GM23338 (cell line): Measurements from ENCODE around the gene TBCB. TPM values are rescaled to one million over a fixed set of nuclear protein-coding genes. Genes with fewer than 3 reads are reported as not detected.

ENCODE experiments used
- ATAC-seq: fragments of 200-7000 bp; cut with Tn5 transposase; 3 replicates; pipeline ENCODE4 v1.9.1; 2020
- DNase-seq: peaks from one replicate; pipeline ENCODE4 v3.0.0-alpha.2; 2015; ENCODE audit warnings: low spot score
- H2AFZ ChIP-seq: fragments of 200-600 bp; sonication (generic); 2 replicates; pipeline ENCODE4 v1.8.0; 2016; ENCODE audit warnings: antibody characterized with exemption, mild to moderate bottlenecking, moderate library complexity
- H3F3A ChIP-seq: fragments of 200-600 bp; sonication (generic); replicated peaks from 2 replicates; pipeline ENCODE4 v1.8.0; 2017; ENCODE audit warnings: antibody characterized with exemption, mixed run types, low read depth
- H3K27ac ChIP-seq: fragments of 200-600 bp; sonication (generic); 2 replicates; pipeline ENCODE4 v1.6.1; 2016; ENCODE audit warnings: low read depth
- H3K27me3 ChIP-seq: fragments of 200-600 bp; sonication (generic); 2 replicates; pipeline ENCODE4 v1.8.0; 2016; ENCODE audit warnings: mild to moderate bottlenecking, mixed run types, moderate library complexity; ENCODE audit not compliant: insufficient read depth
- H3K36me3 ChIP-seq: fragments of 200-600 bp; sonication (generic); 2 replicates; pipeline ENCODE4 v1.8.0; 2016; ENCODE audit warnings: mild to moderate bottlenecking; ENCODE audit not compliant: insufficient read depth
- H3K4me1 ChIP-seq: fragments of 200-600 bp; sonication (generic); 2 replicates; pipeline ENCODE4 v1.8.0; 2016; ENCODE audit warnings: mild to moderate bottlenecking, moderate library complexity; ENCODE audit not compliant: insufficient read depth
- H3K4me2 ChIP-seq: fragments of 200-600 bp; sonication (generic); 2 replicates; pipeline ENCODE4 v1.7.1; 2017; ENCODE audit warnings: mixed run types
- H3K4me3 ChIP-seq: fragments of 200-600 bp; sonication (generic); 2 replicates; pipeline ENCODE4 v1.6.1; 2016; ENCODE audit warnings: mixed run types
- H3K79me2 ChIP-seq: fragments of 200-600 bp; sonication (generic); replicated peaks from 2 replicates; pipeline ENCODE4 v1.8.0; 2017; ENCODE audit warnings: mild to moderate bottlenecking; ENCODE audit not compliant: insufficient read depth
- H3K9me2 ChIP-seq: fragments of 200-600 bp; sonication (generic); 2 replicates; pipeline ENCODE4 v1.8.0; 2017; ENCODE audit not compliant: insufficient read depth
- H4K20me1 ChIP-seq: fragments of 200-600 bp; sonication (generic); replicated peaks from 2 replicates; pipeline ENCODE4 v1.8.0; 2017; ENCODE audit warnings: mild to moderate bottlenecking; ENCODE audit not compliant: insufficient read depth
- H3K27ac Mint-ChIP-seq: 2 replicates; pipeline ENCODE4 v1.8.0; 2020; ENCODE audit warnings: inconsistent platforms, mild to moderate bottlenecking, moderate library complexity, mixed read lengths
- H3K27me3 Mint-ChIP-seq: 3 replicates; pipeline ENCODE4 v1.8.0; 2022; ENCODE audit warnings: low read depth, mild to moderate bottlenecking, moderate library complexity, mixed read lengths, inconsistent platforms; ENCODE audit not compliant: insufficient read depth, poor library complexity
- H3K36me3 Mint-ChIP-seq: 3 replicates; pipeline ENCODE4 v1.8.0; 2021; ENCODE audit warnings: low read depth, mild to moderate bottlenecking, inconsistent platforms, moderate library complexity, mixed read lengths
- H3K4me1 Mint-ChIP-seq: 3 replicates; pipeline ENCODE4 v1.8.0; 2020; ENCODE audit warnings: mild to moderate bottlenecking, inconsistent platforms, mixed read lengths
- H3K4me3 Mint-ChIP-seq: 3 replicates; pipeline ENCODE4 v1.8.0; 2021; ENCODE audit warnings: moderate library complexity, mild to moderate bottlenecking, inconsistent platforms, mixed read lengths
- H3K9me3 Mint-ChIP-seq: 3 replicates; pipeline ENCODE4 v1.8.0; 2020; ENCODE audit warnings: moderate library complexity, mild to moderate bottlenecking, inconsistent platforms, mixed read lengths
- CREB1 ChIP-seq: fragments of 250-450 bp; sonication (Bioruptor Pico); IDR thresholded peaks from 2 replicates; pipeline ENCODE4 v1.5.0; 2020; ENCODE audit warnings: low read depth, mild to moderate bottlenecking, moderate library complexity
- CTCF ChIP-seq, 2 experiments: fragments of 200-600 bp in 1 of 2; sonication (generic) in 1 of 2; conservative IDR thresholded peaks; 2 replicates each; pipeline versions ENCODE4 v1.5.1 to v1.6.1; 2016 to 2017; ENCODE audit warnings: antibody characterized with exemption in 2 of 2, low read depth in 2 of 2, mild to moderate bottlenecking in 2 of 2, moderate library complexity in 1 of 2
- EZH2phosphoT487 ChIP-seq: fragments of 200-600 bp; sonication (generic); IDR thresholded peaks from one replicate; pipeline ENCODE4 v1.8.1; 2018; ENCODE audit warnings: antibody characterized with exemption; ENCODE audit not compliant: unreplicated experiment
- JUNB ChIP-seq: IDR thresholded peaks from one replicate; pipeline ENCODE4 v1.6.1; 2016; ENCODE audit warnings: antibody characterized with exemption; ENCODE audit not compliant: unreplicated experiment
- NANOG ChIP-seq: IDR thresholded peaks from 2 replicates; pipeline ENCODE4 v1.6.1; 2016; ENCODE audit warnings: antibody characterized with exemption, borderline replicate concordance
- POLR2AphosphoS5 ChIP-seq: IDR thresholded peaks from 2 replicates; pipeline ENCODE4 v1.6.1; 2016; ENCODE audit warnings: antibody characterized with exemption, low read depth
- ZNF331 ChIP-seq: fragments of 250-450 bp; sonication (Bioruptor Pico); IDR thresholded peaks from 2 replicates; pipeline ENCODE4 v1.5.0; 2020; ENCODE audit warnings: low read depth, mild to moderate bottlenecking, moderate library complexity
- ZNF462 ChIP-seq: fragments of 250-450 bp; sonication (Bioruptor Pico); IDR thresholded peaks from 2 replicates; pipeline ENCODE4 v1.5.0; 2020; ENCODE audit warnings: mild to moderate bottlenecking, moderate library complexity
- polyA plus RNA-seq: library from polyadenylated mRNA; unstranded; fragments of >200 nt; fragmentation: Nextera tagmentation; extraction: Ambion mirVana; gene quantifications from 2 replicates; pipeline ENCODE4 v1.2.1, GENCODE V29; 2016
- total RNA-seq: library from RNA; depleted of rRNA; stranded (reverse); fragments of >200 nt; shearing (Covaris generic); gene quantifications from 2 replicates; pipeline ENCODE4 v1.2.3, GENCODE V29; 2014

TBCB gene
- total and polyA plus RNA-seq, 2 experiments from 2014 or later: 275 to 290 TPM

DNA sequence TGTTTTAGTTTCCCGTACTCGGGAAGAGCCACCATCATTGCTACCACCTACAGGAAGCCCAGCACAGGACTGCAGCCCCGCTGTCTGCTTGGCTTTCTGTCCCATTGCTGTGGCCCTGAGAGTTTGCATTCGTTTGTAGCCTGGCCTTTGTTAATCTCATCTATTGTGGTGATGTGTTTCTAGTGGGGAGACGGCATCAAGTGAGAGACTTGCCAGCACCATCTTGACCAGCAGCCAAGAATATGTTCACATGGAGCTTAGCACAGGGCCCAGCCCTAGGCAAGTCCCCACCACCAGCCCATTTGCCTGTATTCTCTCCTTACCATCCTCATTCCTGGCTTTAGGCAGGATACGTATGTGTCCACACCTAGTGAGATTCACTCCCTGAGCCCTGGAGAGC is 21.6 kb upstream of the TBCB start (continued):
- TF ChIP-seq ZNF462 (CRISPR knock-in tag) (no peak), NANOG (no peak), CREB1 (CRISPR knock-in tag) (no peak), JUNB (no peak)

DNA sequence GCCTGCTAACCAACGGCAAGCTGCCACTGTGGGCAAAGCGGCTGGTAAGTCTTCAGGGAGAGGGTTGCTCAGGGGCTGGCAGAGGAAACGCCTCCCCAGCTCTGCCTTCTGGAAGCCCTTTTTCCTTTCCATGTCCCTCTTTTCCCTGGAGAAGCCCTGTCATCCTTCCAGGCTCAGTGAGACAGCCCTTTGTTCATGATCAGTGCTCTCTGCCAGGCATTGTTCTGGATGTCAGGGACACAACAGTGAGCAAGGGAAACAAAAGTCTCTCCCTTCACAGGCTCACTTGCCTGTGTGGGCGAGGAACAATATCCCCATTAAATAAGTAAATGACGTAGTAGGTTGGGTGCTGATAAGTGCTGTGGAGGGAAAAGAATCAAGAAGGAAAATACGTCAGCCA is 18.2 kb upstream of the TBCB start:
- H3K4me1 Mint-ChIP-seq: no peaks in the 10 kb centered on the region
- H3K27me3 Mint-ChIP-seq: peaks cover 2% of the 10 kb centered on the region
- Histone ChIP-seq H3K9me2 (no peaks in the 10 kb centered on the region), H3K4me2 (no peak overlapping the region), H2AFZ (no peak overlapping the region), H3K27me3 (no peaks in the 10 kb centered on the region), H3K4me1 (no peaks in the 10 kb centered on the region), H3F3A (0 out of 2 replicates have a peak, but pooled peaks cover 2% of the 10 kb centered on the region), H3K27ac (no peak overlapping the region), H3K36me3 (peaks cover 19% of the 10 kb centered on the region), H3K79me2 (no peaks in the 10 kb centered on the region), H4K20me1 (no peaks in the 10 kb centered on the region; the same call in 1 of the 2 replicates), H3K4me3 (no peak overlapping the region)
- DNase-seq (no peak), ATAC-seq (no peak)
- no peak overlapping the region; the same call in 1 of the 2 replicates for H3K27ac Mint-ChIP-seq
- H3K36me3 Mint-ChIP-seq: peaks cover 55% of the 10 kb centered on the region
- H3K9me3 Mint-ChIP-seq: no peaks in the 10 kb centered on the region
- H3K4me3 Mint-ChIP-seq: no peak overlapping the region
- TF ChIP-seq JUNB (no peak), ZNF331 (CRISPR knock-in tag) (no peak), CREB1 (CRISPR knock-in tag) (no peak), POLR2AphosphoS5 (no peak), CTCF (conservative IDR thresholded peaks at IDR 0.05; ENCODE audit: low read depth in 2 of 2) (no peak), EZH2phosphoT487 (no peak), NANOG (no peak), ZNF462 (CRISPR knock-in tag) (no peak)
